ENCODE measurements around the gene TMPRSS5.
"Not testable (repeated sequence)": the region's sequence is repeated elsewhere in the genome, so short reads cannot be mapped to it uniquely, and the experiment has no call there.

Gene TMPRSS5

GRCh38 chr11:113674397-113674685 lies 31.8 kb downstream of the TMPRSS5 start:
- CTCF ChIA-PET: interaction anchor here (2.1 kb wide), 1 partner anchor 57 kb away, joined by 8 read pairs; no protein-coding TSS in a partner anchor
- no peak for TF ChIP-seq CTCF (IDR thresholded peaks at IDR 0.05; ENCODE audit: insufficient read depth, low read length, missing control alignments)
- POLR2A ChIA-PET: no interaction called here
- H3K4me3 ChIP-seq (ENCODE audit: low read depth, low read length): no peak overlapping the region
- DNase-seq (ENCODE audit: low read depth, low spot score): no peak

GRCh38 chr11:113673550-113674396 lies 32.3 kb downstream of the TMPRSS5 start:
- no peak for DNase-seq (ENCODE audit: low read depth, low spot score)
- ChIA-PET POLR2A (no interaction called here), CTCF (interaction anchor here (2.1 kb wide), 1 partner anchor 57 kb away, joined by 8 read pairs; no protein-coding TSS in a partner anchor)
- H3K4me3 ChIP-seq (ENCODE audit: low read depth, low read length): no peak overlapping the region
- no peak for TF ChIP-seq CTCF (IDR thresholded peaks at IDR 0.05; ENCODE audit: insufficient read depth, low read length, missing control alignments)

GRCh38 chr11:113671914-113672313 lies 34.2 kb downstream of the TMPRSS5 start:
- H3K4me3 ChIP-seq (ENCODE audit: low read depth, low read length); DNase-seq (ENCODE audit: low read depth, low spot score); CTCF ChIA-PET; POLR2A ChIA-PET: not testable (repeated sequence)

DNA sequence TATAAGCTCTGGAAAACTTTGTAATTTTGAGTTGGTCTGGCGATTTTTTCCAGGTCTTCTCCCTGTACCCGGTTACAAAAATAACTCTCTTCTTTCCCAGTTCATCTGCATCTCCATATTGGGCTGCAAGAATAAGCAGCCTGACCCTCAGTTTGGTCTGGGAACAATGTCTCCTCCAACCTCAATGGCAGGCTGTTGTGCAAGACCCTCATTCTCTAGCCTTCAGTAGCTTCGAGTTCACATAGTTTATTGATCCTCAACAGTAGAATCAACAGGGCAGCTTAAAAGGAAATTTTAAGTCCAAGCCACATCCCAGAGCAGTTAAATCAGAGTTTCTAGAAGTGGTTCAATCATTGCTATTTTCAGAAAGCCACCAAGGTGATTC lies 35.3 kb downstream of the TMPRSS5 start:
- ChIA-PET CTCF (no interaction called here), POLR2A (no interaction called here)
- DNase-seq (ENCODE audit: low read depth, low spot score): no peak
- no peak for TF ChIP-seq CTCF (IDR thresholded peaks at IDR 0.05; ENCODE audit: insufficient read depth, low read length, missing control alignments)
- H3K4me3 ChIP-seq (ENCODE audit: low read depth, low read length): no peak overlapping the region

GRCh38 chr11:113670149-113670830 lies 35.8 kb downstream of the TMPRSS5 start:
- no peak for TF ChIP-seq CTCF (IDR thresholded peaks at IDR 0.05; ENCODE audit: insufficient read depth, low read length, missing control alignments)
- no peak overlapping the region for H3K4me3 ChIP-seq (ENCODE audit: low read depth, low read length)
- no peak for DNase-seq (ENCODE audit: low read depth, low spot score)
- POLR2A ChIA-PET: no interaction called here
- CTCF ChIA-PET: no interaction called here

- CTCF ChIA-PET: no interaction called here
Observed at GRCh38 chr11:113668255-113668654, 37.9 kb downstream of the TMPRSS5 start.

More at GRCh38 chr11:113668255-113668654, 37.9 kb downstream of the TMPRSS5 start:
- no peak overlapping the region for H3K4me3 ChIP-seq (ENCODE audit: low read depth, low read length)
- no peak for TF ChIP-seq CTCF (IDR thresholded peaks at IDR 0.05; ENCODE audit: insufficient read depth, low read length, missing control alignments)
- no peak for DNase-seq (ENCODE audit: low read depth, low spot score)
- POLR2A ChIA-PET: no interaction called here

Measured in AG04449 (cell line).